Fibroblast of villous mesenchyme (primary cell): ENCODE results near the gene ZNF644. TPM values are rescaled to one million over a fixed set of nuclear protein-coding genes. Genes with fewer than 3 reads are reported as not detected.
"Not testable (repeated sequence)": the region's sequence is repeated elsewhere in the genome, so short reads cannot be mapped to it uniquely, and the experiment has no call there.

Source experiments
- DNase-seq: peaks from one replicate; pipeline ENCODE4 v3.0.0-alpha.2; 2010; ENCODE audit warnings: low read depth
- H3K4me3 ChIP-seq: 2 replicates; pipeline ENCODE4 v1.5.1; 2011; ENCODE audit warnings: low read depth, mild to moderate bottlenecking, low read length
- CTCF ChIP-seq: IDR thresholded peaks from 2 replicates; pipeline ENCODE4 v1.5.1; 2012; ENCODE audit warnings: low read depth, mild to moderate bottlenecking, low read length; ENCODE audit not compliant: insufficient read depth
- total RNA-seq: library from RNA; depleted of rRNA; stranded (reverse); fragments of >200 nt; gene quantifications from 2 replicates; pipeline ENCODE4 v1.2.3, GENCODE V29; 2012

Gene ZNF644
- total RNA-seq, 1 donor = 92.4 TPM

- TF ChIP-seq CTCF = no peak
- no peak overlapping the region for H3K4me3 ChIP-seq
- no peak for DNase-seq
Measured at GRCh38 chr1:91054780-91055481, 33.1 kb upstream of the ZNF644 start.

- TF ChIP-seq CTCF = no peak
Measured at GRCh38 chr1:91053630-91054029, 31.8 kb upstream of the ZNF644 start.

GRCh38 chr1:91049551-91049950, 27.7 kb upstream of the ZNF644 start:
- H3K4me3 ChIP-seq, DNase-seq: not testable (repeated sequence)

More at GRCh38 chr1:91053630-91054029, 31.8 kb upstream of the ZNF644 start:
- H3K4me3 ChIP-seq = no peak overlapping the region
- no peak for DNase-seq

GRCh38 chr1:91046766-91047165, 24.9 kb upstream of the ZNF644 start:
- no peak for TF ChIP-seq CTCF
- H3K4me3 ChIP-seq = no peak overlapping the region
- DNase-seq = no peak

- no peak for DNase-seq
- no peak for TF ChIP-seq CTCF
- no peak overlapping the region for H3K4me3 ChIP-seq
Measured at GRCh38 chr1:91045284-91045683, 23.4 kb upstream of the ZNF644 start.

- not testable (repeated sequence) for DNase-seq, H3K4me3 ChIP-seq
Measured at GRCh38 chr1:91044776-91045175, 22.9 kb upstream of the ZNF644 start.

GRCh38 chr1:91042372-91042771, 20.5 kb upstream of the ZNF644 start:
- H3K4me3 ChIP-seq = not testable (repeated sequence)

GRCh38 chr1:91038582-91038981, 16.7 kb upstream of the ZNF644 start:
- no peak overlapping the region for H3K4me3 ChIP-seq
- DNase-seq = no peak
- no peak for TF ChIP-seq CTCF

More at GRCh38 chr1:91042372-91042771, 20.5 kb upstream of the ZNF644 start:
- not testable (repeated sequence) for DNase-seq
